HG03558 (cell line): Measurements from ENCODE around the gene GALK2.

Source experiments
- ATAC-seq: cut with Tn5 transposase; IDR thresholded peaks from one replicate; pipeline ENCODE4 v1.9.1; 2021; ENCODE audit warnings: moderate number of reproducible peaks; ENCODE audit not compliant: unreplicated experiment; ENCODE audit errors: extremely low read depth

Gene GALK2

DNA sequence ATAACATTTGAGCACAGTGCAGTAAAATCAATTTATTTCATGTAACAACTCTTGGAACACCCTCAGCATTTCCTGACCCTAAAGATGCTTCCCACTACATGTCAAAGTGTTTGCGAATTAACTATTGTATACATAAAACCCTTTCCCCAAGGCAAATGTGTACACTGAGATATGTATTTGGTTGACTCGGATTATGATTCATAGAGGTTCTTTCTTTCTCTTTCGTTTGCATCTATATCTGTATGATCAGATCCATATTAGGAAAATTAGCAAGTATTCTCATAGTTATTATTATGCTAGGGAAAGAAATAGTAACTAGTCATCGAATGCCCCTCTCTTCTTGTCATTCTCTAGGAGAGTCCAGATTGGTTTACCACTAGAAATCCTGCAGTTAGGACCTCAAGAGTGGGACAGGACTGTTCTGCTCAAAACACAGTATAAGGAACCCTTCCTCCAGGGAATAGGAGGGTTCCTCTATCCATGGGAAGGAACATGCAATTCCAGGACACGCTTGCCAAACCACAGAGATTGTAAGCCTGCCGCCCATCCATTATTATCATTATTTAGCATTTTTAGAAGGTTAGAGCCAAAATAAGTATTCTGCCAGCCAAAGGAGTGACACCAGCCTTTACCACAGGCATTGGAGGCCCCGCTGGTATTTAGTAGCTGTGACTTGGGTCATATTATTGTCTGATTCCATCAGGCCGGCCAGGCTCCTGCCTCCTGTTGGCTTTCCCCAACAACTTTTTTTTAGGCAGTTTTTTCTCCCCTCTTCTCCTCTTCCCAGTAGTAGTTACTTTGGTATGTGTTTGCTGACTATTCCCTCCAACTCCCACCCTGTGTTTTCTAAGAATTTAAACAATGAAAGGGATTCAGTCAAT is 100.7 kb downstream of the GALK2 start:
- no peak for ATAC-seq

DNA sequence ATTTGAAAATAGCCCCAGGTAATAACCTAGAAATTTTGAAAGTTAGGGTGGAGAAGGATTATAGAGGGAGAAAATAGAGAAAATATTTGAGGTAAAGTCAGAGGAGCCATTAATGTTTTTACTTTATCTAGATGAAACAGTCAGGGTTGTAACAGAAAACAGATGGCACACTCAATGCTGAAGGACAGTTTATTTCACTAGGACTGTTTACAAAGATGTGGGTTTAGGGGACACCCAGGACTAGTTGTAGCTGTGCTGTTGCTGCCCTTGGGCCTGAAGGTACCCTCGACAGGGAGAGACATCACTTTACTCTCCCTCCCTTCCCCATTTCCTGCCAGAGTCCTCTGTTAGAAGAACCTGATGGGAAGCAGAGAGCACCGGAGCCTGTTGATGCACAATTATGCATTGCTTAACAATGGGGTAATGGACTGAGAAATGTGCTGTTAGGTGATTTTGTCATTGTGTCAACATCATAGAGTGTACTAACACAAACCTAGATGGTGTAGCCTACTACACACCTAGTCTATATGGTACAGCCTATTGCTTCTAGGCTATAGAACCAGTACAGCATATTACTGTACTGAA is 103.8 kb downstream of the GALK2 start:
- no peak for ATAC-seq

DNA sequence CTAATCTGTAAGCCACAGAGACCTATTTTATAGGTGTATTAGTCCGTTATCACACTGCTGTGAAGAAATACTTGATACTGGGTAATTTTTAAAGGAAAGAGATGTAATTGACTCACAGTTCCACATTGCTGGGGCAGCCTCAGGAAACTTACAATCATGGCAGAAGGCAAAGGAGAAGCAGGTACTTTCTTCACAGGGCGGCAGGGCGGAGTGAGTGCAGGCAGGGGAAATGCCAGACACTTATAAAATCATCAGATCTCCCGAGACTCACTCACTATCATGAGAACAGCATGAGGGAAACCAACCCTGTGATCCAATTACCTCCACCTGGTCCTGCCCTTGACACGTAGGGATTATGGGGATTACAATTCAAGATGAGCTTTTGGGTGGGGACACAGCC is 108.7 kb downstream of the GALK2 start:
- ATAC-seq: no peak

- ATAC-seq: no peak
Observed at GRCh38 chr15:49279521-49280456, 109.7 kb downstream of the GALK2 start.

DNA sequence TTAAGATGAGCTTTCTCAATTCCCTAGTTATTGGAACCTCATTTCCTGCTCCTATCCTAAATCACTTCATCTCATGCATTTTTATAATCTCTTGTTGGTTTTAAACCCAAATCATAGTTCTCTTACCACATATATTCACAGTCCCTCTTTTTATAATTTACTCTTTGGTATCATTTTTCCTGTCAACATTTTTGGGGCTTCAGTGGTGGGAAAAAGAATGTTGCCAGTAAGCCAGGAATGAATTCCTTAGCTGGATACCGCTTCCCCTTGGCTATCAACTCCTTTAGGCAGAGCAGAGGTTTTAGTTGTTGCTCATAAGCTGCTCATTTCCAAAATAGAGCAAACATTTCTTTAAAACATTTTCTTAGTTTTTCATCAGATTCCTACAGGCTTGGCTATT is 112.3 kb downstream of the GALK2 start:
- no peak for ATAC-seq

DNA sequence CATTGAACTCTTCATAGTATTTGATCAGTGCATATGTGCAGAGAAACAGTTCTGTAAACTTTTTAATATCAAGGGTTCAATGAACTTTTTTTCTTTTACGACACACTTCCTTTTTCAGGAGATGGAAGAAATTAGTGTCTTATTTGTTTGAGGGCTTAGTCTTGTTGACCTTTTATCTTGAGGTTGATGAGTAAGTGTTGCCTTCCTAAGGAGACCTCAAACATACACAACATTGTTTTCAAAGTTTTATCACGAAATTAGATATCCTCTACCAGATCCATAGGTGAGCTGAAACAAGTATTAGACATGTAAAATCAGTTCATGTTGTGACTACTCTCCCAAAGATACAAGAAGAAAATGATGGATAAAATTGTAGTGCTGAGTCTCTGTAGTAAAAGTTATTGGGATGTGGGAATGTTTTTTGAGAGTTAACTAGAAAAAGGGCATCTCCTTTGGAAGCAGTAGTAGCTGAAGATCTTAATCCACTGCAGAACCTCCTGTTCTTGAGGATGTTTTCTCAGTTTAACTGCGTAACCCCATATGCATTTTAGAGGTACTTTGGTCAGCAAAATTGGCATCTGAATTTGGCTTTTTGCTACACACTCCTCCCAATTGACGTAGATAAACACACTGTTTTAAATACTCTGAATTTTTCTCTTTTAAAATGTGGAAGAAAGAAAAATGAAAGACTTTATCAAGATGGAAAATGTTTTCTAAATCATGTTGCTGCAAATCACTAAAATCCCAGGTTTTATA is 116.8 kb downstream of the GALK2 start:
- ATAC-seq: no peak

GRCh38 chr15:49287481-49287880 is 117.4 kb downstream of the GALK2 start:
- no peak for ATAC-seq

DNA sequence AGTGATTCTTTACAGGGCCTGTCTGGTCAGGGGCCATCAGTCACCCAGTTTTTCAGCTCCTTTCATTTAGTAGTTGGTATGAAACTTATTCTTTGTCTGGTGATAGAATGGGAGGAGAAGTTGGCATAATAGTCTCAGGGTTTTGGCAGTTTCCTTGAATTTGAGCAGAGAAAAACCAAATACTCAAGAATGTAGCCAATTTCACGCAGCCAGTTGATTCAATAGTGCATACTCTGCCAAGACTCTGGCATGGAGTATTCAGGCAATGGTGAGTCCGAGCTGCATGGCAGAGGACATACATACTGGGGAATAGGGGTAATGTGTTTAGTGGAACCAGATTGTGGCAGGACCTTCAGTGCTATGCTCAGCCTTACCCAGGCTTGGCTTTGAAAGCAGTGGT is 118.3 kb downstream of the GALK2 start:
- no peak for ATAC-seq

- no peak for ATAC-seq
Observed at GRCh38 chr15:49290191-49290590, 120.1 kb downstream of the GALK2 start.

GRCh38 chr15:49293941-49294340 is 123.9 kb downstream of the GALK2 start:
- ATAC-seq: no peak

- ATAC-seq: no peak
Observed at GRCh38 chr15:49296258-49296657, 126.2 kb downstream of the GALK2 start.

GRCh38 chr15:49297584-49297983 is 127.5 kb downstream of the GALK2 start:
- no peak for ATAC-seq

DNA sequence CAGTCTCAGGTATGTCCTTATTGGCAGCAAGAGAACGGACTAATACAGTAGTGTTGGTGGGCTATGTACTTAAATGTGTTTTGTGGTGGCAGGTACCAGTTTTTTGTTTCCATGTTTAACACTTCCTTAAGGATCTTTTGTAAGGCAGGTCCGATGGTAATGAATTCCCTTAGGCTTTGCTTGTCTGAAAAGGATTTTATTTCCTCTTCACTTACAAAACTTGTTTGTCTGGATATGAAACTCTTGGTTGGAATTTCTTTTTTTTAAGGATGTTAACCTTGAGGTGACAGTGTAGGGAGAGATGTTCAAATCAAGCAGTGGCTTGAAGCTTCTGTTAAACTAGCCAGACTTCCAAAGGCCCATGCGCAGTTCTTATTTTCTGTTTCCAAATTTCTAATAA is 130.8 kb downstream of the GALK2 start:
- ATAC-seq: no peak

- ATAC-seq: no peak
Observed at GRCh38 chr15:49301562-49301961, 131.5 kb downstream of the GALK2 start.

- no peak for ATAC-seq
Observed at GRCh38 chr15:49303003-49303402, 133.0 kb downstream of the GALK2 start.

GRCh38 chr15:49306551-49306950 is 136.5 kb downstream of the GALK2 start:
- no peak for ATAC-seq

- no peak for ATAC-seq
Observed at GRCh38 chr15:49308686-49309085, 138.6 kb downstream of the GALK2 start.

- ATAC-seq: no peak
Observed at GRCh38 chr15:49309889-49310288, 139.8 kb downstream of the GALK2 start.

DNA sequence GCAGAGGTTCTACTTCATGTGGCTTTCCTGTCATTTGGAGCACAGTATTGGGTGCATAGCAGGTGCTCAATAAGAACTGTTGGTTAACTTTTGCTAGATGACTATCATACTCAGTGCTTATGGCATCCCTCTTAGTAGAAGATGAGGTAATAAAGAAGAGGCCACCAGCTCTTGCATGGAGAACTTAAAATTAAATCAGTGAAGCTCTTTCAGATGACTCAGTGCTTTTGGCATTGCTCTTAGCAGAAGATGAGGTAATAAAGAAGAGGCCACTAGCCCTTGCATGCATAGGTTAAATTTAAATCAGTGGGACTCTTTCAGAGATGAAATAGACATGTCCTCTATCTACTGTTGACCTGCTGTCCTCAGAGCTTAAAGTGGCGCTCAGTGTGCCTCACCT is 143.6 kb downstream of the GALK2 start:
- no peak for ATAC-seq

- no peak for ATAC-seq
Observed at GRCh38 chr15:49314716-49315115, 144.7 kb downstream of the GALK2 start.
